Astrocyte (in vitro differentiated cells and primary cell): ENCODE data around the gene SVOPL.

ENCODE experiments used
- EZH2 ChIP-seq: IDR thresholded peaks from 2 replicates; pipeline ENCODE4 v1.6.1; 2012; ENCODE audit warnings: mild to moderate bottlenecking, low read length, inconsistent platforms; ENCODE audit not compliant: insufficient read depth
- TF ChIP-seq, protein P1 (sequence below): IDR thresholded peaks from 2 replicates; pipeline ENCODE4 v1.5.1; 2011; ENCODE audit warnings: low read depth, mild to moderate bottlenecking, inconsistent platforms, low read length, moderate library complexity; ENCODE audit not compliant: insufficient read depth

DNA sequence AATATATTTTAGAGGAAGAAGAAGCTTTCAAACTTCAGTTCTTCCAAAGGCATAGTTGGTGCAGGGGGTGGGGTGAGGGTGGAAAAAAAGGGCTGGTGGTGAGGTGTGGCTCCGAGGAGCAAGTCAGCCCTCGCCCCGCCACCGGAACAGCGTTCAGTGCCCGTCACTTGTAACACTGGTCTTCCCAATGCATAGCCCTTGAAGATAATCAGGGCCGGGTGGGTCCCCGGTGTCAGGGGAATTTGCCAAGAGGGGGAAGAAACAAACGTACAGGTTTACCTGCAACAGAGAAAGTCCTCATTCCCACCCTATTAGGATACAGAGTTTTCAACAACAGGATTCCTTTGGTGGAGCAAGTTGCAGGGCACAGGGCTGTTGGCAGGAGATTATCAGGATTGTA lies 1.5 kb downstream of the SVOPL start:
- TF ChIP-seq, protein P1, sequence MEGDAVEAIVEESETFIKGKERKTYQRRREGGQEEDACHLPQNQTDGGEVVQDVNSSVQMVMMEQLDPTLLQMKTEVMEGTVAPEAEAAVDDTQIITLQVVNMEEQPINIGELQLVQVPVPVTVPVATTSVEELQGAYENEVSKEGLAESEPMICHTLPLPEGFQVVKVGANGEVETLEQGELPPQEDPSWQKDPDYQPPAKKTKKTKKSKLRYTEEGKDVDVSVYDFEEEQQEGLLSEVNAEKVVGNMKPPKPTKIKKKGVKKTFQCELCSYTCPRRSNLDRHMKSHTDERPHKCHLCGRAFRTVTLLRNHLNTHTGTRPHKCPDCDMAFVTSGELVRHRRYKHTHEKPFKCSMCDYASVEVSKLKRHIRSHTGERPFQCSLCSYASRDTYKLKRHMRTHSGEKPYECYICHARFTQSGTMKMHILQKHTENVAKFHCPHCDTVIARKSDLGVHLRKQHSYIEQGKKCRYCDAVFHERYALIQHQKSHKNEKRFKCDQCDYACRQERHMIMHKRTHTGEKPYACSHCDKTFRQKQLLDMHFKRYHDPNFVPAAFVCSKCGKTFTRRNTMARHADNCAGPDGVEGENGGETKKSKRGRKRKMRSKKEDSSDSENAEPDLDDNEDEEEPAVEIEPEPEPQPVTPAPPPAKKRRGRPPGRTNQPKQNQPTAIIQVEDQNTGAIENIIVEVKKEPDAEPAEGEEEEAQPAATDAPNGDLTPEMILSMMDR: no peak
- no peak for TF ChIP-seq EZH2
